Brain microvascular endothelial cell (primary cell): Measurements from ENCODE around the gene CT83.

ENCODE experiments used
- DNase-seq: peaks from one replicate; pipeline ENCODE4 v3.0.0-alpha.2; 2020
- H3K27ac ChIP-seq: fragments of 250-450 bp; sonication (Bioruptor Pico); 2 replicates; pipeline ENCODE4 v1.5.1; 2020; ENCODE audit warnings: mild to moderate bottlenecking, moderate library complexity
- H3K27me3 ChIP-seq: fragments of 250-450 bp; sonication (Bioruptor Pico); replicated peaks from 2 replicates; pipeline ENCODE4 v1.5.1; 2020; ENCODE audit warnings: mild to moderate bottlenecking
- H3K36me3 ChIP-seq: fragments of 250-450 bp; sonication (Bioruptor Pico); replicated peaks from 2 replicates; pipeline ENCODE4 v1.5.1; 2020; ENCODE audit warnings: mild to moderate bottlenecking
- H3K4me3 ChIP-seq: 2 replicates; pipeline ENCODE4 v1.5.1; 2011; ENCODE audit warnings: low read depth, mild to moderate bottlenecking, control low read depth, low read length, moderate library complexity
- in situ Hi-C: cut with HindIII; loops from 2 replicates; pipeline ENCODE4 v1.10.0; 2017; ENCODE audit warnings: low sequenced_read_pairs, low pct_ligation_motif_present
- TF ChIP-seq, protein P1 (sequence below): IDR thresholded peaks from 2 replicates; pipeline ENCODE4 v1.5.1; 2011; ENCODE audit warnings: low read depth, mild to moderate bottlenecking, moderate library complexity, low read length, control low read depth, inconsistent platforms; ENCODE audit errors: missing control alignments

The CT83 gene

GRCh38 chrX:116436358-116436816, 26.4 kb downstream of the CT83 start, which contains the start of gene SLC6A14:
SLC6A14 (plus strand) TSS chrX:116436606; CDS start chrX:116436710, 104 bp downstream.
- Histone ChIP-seq H3K27ac (no peak within 1 kb of the TSS), H3K36me3 (no peaks in the 10 kb centered on the region), H3K4me3 (no peak within 1 kb of the TSS), H3K27me3 (no peaks in the 10 kb centered on the region)
- in situ Hi-C loops, result no loop called here
- DNase-seq, result no peak
- TF ChIP-seq, protein P1, sequence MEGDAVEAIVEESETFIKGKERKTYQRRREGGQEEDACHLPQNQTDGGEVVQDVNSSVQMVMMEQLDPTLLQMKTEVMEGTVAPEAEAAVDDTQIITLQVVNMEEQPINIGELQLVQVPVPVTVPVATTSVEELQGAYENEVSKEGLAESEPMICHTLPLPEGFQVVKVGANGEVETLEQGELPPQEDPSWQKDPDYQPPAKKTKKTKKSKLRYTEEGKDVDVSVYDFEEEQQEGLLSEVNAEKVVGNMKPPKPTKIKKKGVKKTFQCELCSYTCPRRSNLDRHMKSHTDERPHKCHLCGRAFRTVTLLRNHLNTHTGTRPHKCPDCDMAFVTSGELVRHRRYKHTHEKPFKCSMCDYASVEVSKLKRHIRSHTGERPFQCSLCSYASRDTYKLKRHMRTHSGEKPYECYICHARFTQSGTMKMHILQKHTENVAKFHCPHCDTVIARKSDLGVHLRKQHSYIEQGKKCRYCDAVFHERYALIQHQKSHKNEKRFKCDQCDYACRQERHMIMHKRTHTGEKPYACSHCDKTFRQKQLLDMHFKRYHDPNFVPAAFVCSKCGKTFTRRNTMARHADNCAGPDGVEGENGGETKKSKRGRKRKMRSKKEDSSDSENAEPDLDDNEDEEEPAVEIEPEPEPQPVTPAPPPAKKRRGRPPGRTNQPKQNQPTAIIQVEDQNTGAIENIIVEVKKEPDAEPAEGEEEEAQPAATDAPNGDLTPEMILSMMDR, result no peak

DNA sequence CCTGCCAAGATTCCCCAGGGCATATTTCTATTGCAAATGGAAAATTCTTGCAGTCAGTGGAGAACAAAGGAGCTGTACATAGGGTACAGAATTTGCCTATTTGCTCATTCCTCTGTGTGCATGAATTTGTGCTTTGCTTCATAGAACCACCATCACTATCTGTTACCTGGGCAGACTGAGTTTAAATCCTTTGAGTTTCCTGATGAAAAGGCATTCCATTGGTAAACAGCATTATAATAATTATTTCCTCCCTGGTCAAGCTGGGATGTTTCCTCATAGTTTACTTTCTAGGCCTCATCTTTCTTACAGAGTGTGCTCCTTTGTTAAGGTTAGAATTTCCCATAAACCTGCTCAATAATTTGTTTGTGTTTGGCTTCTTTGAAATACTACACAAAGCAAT, 27.2 kb downstream of the CT83 start:
- TF ChIP-seq, protein P1, result no peak
- Histone ChIP-seq H3K4me3 (no peak overlapping the region), H3K27me3 (no peaks in the 10 kb centered on the region), H3K36me3 (no peaks in the 10 kb centered on the region), H3K27ac (no peak overlapping the region)
- DNase-seq, result no peak
- in situ Hi-C loops, result no loop called here

DNA sequence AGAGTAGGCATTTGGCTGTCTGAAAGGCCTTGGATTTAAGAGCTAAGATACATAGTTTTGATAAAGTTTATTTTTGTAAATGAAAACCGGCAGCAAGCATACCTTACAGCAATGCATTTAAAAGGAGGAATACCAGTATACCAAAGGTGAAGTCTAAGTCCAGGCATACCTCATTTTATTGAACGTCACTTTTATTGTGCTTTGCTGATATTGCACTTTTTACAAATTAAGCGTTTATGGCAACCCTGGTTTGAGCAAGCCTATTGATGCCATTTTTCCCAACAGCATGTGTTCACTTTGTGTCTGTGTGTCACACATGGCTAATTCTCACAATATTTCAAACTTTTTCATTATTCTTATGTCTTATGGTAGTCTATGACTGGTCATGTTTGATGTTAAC, 34.8 kb downstream of the CT83 start:
- no peak for DNase-seq
- TF ChIP-seq, protein P1, result no peak
- H3K36me3 ChIP-seq, result no peaks in the 10 kb centered on the region
- in situ Hi-C loops, result no loop called here
- H3K27ac ChIP-seq, result no peak overlapping the region
- H3K27me3 ChIP-seq, result no peaks in the 10 kb centered on the region
- no peak overlapping the region for H3K4me3 ChIP-seq

- no peak for DNase-seq
- Histone ChIP-seq H3K36me3 (no peaks in the 10 kb centered on the region), H3K27ac (no peak overlapping the region), H3K27me3 (no peaks in the 10 kb centered on the region), H3K4me3 (no peak overlapping the region)
- TF ChIP-seq, protein P1, result no peak
- in situ Hi-C loops, result no loop called here
These were observed 44.8 kb downstream of the CT83 start for GRCh38 chrX:116417968-116418367.

DNA sequence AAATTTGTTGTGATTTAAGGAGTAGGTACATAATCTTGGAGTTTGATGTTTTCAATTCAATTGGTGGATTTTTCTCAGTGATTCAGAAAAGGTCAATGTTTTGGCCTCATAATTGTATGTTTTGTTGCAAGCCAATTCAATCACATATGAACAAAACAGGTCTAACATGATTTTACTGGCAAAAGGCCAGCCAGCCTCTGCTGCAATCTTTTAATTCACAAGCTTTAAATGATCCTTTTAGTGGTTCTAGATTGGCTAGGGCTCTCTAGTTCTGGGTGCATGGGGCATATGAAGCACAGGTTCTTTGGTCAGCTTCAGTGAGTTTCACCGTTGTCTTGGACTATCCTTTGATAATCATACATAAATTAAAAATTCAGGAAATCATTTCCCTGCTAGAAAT, 45.6 kb downstream of the CT83 start:
- TF ChIP-seq, protein P1, result no peak
- in situ Hi-C loops, result no loop called here

DNA sequence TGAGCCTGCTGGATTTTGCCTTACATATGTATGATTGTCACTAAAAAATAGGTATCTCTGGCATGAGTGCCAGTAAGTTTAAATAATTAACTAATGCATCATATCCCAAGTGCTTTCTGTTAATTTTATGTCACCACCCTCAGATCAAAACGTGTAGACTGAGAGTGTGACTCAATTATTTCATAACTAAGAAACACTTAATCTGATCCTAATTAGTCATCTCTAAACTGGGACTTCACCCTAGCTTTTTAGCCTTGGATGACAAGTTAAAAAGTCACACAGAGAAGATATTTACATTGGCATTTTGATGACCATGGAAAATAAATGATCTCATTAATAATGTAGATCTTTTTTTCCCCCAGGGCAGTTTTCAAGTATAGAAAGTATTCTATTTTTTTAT, 49.5 kb downstream of the CT83 start:
- no peaks in the 10 kb centered on the region for H3K27me3 ChIP-seq
- in situ Hi-C loops, result no loop called here
- DNase-seq, result no peak
- TF ChIP-seq, protein P1, result no peak
- no peak overlapping the region for H3K27ac ChIP-seq
- H3K36me3 ChIP-seq, result no peaks in the 10 kb centered on the region
- no peak overlapping the region for H3K4me3 ChIP-seq

More for the DNA sequence above, 45.6 kb downstream of the CT83 start:
- no peak for DNase-seq
- no peak overlapping the region for H3K27ac ChIP-seq
- H3K36me3 ChIP-seq, result no peaks in the 10 kb centered on the region
- no peak overlapping the region for H3K4me3 ChIP-seq
- H3K27me3 ChIP-seq, result no peaks in the 10 kb centered on the region
